ENCODE data around the gene AANAT. TPM values are rescaled to one million over a fixed set of nuclear protein-coding genes. Genes with fewer than 3 reads are reported as not detected.

AANAT gene
- total RNA-seq, 1 experiment from 2014 or later = not detected

- CTCF ChIA-PET = no interaction called here
- H3K9me3 Mint-ChIP-seq (ENCODE audit: low read depth, unreplicated experiment) = no peaks in the 10 kb centered on the region
- peaks cover 19% of the 10 kb centered on the region for H3K36me3 Mint-ChIP-seq (ENCODE audit: insufficient read depth, unreplicated experiment)
- H3K4me1 Mint-ChIP-seq (ENCODE audit: low read depth, unreplicated experiment) = no peaks in the 10 kb centered on the region
- no peak overlapping the region for H3K4me3 Mint-ChIP-seq (ENCODE audit: low read depth, unreplicated experiment)
- BruUV-seq (replicated peaks) = no TSS peak
- intact Hi-C loops (cut with micrococcal nuclease; ENCODE audit: unreplicated experiment) = no loop called here
- DNase-seq = no peak
- H3K27ac Mint-ChIP-seq (ENCODE audit: unreplicated experiment) = no peak overlapping the region
- H3K27me3 Mint-ChIP-seq (ENCODE audit: unreplicated experiment) = no peaks in the 10 kb centered on the region
- TF ChIP-seq, protein P1, sequence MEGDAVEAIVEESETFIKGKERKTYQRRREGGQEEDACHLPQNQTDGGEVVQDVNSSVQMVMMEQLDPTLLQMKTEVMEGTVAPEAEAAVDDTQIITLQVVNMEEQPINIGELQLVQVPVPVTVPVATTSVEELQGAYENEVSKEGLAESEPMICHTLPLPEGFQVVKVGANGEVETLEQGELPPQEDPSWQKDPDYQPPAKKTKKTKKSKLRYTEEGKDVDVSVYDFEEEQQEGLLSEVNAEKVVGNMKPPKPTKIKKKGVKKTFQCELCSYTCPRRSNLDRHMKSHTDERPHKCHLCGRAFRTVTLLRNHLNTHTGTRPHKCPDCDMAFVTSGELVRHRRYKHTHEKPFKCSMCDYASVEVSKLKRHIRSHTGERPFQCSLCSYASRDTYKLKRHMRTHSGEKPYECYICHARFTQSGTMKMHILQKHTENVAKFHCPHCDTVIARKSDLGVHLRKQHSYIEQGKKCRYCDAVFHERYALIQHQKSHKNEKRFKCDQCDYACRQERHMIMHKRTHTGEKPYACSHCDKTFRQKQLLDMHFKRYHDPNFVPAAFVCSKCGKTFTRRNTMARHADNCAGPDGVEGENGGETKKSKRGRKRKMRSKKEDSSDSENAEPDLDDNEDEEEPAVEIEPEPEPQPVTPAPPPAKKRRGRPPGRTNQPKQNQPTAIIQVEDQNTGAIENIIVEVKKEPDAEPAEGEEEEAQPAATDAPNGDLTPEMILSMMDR (IDR thresholded peaks at IDR 0.05; ENCODE audit: unreplicated experiment) = no peak
These were observed 10.2 kb downstream of the AANAT start for GRCh38 chr17:76477576-76477975.

- no TSS peak for BruUV-seq (replicated peaks)
- CTCF ChIA-PET = no interaction called here
- H3K4me3 Mint-ChIP-seq (ENCODE audit: low read depth, unreplicated experiment) = no peak overlapping the region
- no peaks in the 10 kb centered on the region for H3K9me3 Mint-ChIP-seq (ENCODE audit: low read depth, unreplicated experiment)
- TF ChIP-seq, protein P1 (IDR thresholded peaks at IDR 0.05; ENCODE audit: unreplicated experiment) = no peak
- H3K36me3 Mint-ChIP-seq (ENCODE audit: insufficient read depth, unreplicated experiment) = peaks cover 18% of the 10 kb centered on the region
- H3K4me1 Mint-ChIP-seq (ENCODE audit: low read depth, unreplicated experiment) = no peaks in the 10 kb centered on the region
- no peak overlapping the region for H3K27ac Mint-ChIP-seq (ENCODE audit: unreplicated experiment)
- intact Hi-C loops (cut with micrococcal nuclease; ENCODE audit: unreplicated experiment) = no loop called here
- no peak for DNase-seq
- no peaks in the 10 kb centered on the region for H3K27me3 Mint-ChIP-seq (ENCODE audit: unreplicated experiment)
These were observed 10.7 kb downstream of the AANAT start for GRCh38 chr17:76478097-76478496.

DNA sequence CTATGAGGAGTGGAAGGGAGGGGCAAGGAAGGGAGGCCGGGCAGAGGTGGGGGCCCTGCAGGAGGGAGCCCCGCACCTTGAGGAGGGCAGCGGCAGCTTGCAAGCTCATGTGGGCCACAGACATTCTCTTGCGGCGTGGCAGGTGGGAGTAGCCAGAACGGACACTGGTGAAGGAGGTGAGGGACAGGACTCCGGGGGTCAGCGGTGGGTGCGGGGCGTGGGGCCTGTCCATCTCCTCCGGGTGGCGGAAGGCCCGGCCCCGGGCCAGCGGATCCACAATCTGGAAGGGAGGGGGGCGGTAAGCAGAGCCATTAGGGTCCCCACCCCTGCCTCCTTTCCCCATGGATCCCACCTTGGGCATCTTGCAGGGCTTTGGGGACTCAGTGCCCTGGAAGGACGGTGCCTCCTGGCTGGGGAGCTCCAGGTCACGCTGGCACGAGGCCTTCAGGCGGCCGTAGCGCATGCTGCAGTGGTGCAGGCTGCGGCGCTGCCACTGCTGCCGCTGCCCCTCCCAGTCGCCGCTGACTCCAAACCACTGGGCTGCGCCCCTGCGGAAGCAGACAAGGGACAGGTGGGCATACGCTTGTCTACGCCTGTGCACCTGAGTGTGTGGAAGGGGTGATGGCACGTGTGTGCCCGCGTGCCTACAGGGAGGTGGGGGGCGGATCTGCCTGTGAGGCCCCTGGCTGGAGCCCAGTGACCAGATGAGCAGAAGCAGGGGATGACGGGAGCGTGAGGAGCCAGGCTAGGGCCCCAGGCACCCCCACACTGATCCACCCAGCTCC is 11.5 kb downstream of the AANAT start:
- no peak overlapping the region for H3K4me3 Mint-ChIP-seq (ENCODE audit: low read depth, unreplicated experiment)
- H3K4me1 Mint-ChIP-seq (ENCODE audit: low read depth, unreplicated experiment) = no peaks in the 10 kb centered on the region
- intact Hi-C loops (cut with micrococcal nuclease; ENCODE audit: unreplicated experiment) = no loop called here
- TF ChIP-seq, protein P1 (IDR thresholded peaks at IDR 0.05; ENCODE audit: unreplicated experiment) = no peak
- no TSS peak for BruUV-seq (replicated peaks)
- no peak for DNase-seq
- H3K36me3 Mint-ChIP-seq (ENCODE audit: insufficient read depth, unreplicated experiment) = peaks cover 16% of the 10 kb centered on the region
- H3K27me3 Mint-ChIP-seq (ENCODE audit: unreplicated experiment) = no peaks in the 10 kb centered on the region
- CTCF ChIA-PET = no interaction called here
- no peaks in the 10 kb centered on the region for H3K9me3 Mint-ChIP-seq (ENCODE audit: low read depth, unreplicated experiment)
- H3K27ac Mint-ChIP-seq (ENCODE audit: unreplicated experiment) = no peak overlapping the region

- no peak for DNase-seq
- TF ChIP-seq, protein P1 (IDR thresholded peaks at IDR 0.05; ENCODE audit: unreplicated experiment) = no peak
- H3K27ac Mint-ChIP-seq (ENCODE audit: unreplicated experiment) = no peak overlapping the region
- intact Hi-C loops (cut with micrococcal nuclease; ENCODE audit: unreplicated experiment) = no loop called here
- no peaks in the 10 kb centered on the region for H3K4me1 Mint-ChIP-seq (ENCODE audit: low read depth, unreplicated experiment)
- no peaks in the 10 kb centered on the region for H3K27me3 Mint-ChIP-seq (ENCODE audit: unreplicated experiment)
- H3K4me3 Mint-ChIP-seq (ENCODE audit: low read depth, unreplicated experiment) = no peak overlapping the region
- peaks cover 21% of the 10 kb centered on the region for H3K36me3 Mint-ChIP-seq (ENCODE audit: insufficient read depth, unreplicated experiment)
- CTCF ChIA-PET = no interaction called here
- BruUV-seq (replicated peaks) = no TSS peak
- no peaks in the 10 kb centered on the region for H3K9me3 Mint-ChIP-seq (ENCODE audit: low read depth, unreplicated experiment)
These were observed 12.2 kb downstream of the AANAT start for GRCh38 chr17:76479515-76480060.
